ENCODE measurements around the gene ZBED4. TPM values are rescaled to one million over a fixed set of nuclear protein-coding genes. Genes with fewer than 3 reads are reported as not detected.

ZBED4 gene
- total RNA-seq, 1 experiment from 2014 or later: 23.0 TPM

DNA sequence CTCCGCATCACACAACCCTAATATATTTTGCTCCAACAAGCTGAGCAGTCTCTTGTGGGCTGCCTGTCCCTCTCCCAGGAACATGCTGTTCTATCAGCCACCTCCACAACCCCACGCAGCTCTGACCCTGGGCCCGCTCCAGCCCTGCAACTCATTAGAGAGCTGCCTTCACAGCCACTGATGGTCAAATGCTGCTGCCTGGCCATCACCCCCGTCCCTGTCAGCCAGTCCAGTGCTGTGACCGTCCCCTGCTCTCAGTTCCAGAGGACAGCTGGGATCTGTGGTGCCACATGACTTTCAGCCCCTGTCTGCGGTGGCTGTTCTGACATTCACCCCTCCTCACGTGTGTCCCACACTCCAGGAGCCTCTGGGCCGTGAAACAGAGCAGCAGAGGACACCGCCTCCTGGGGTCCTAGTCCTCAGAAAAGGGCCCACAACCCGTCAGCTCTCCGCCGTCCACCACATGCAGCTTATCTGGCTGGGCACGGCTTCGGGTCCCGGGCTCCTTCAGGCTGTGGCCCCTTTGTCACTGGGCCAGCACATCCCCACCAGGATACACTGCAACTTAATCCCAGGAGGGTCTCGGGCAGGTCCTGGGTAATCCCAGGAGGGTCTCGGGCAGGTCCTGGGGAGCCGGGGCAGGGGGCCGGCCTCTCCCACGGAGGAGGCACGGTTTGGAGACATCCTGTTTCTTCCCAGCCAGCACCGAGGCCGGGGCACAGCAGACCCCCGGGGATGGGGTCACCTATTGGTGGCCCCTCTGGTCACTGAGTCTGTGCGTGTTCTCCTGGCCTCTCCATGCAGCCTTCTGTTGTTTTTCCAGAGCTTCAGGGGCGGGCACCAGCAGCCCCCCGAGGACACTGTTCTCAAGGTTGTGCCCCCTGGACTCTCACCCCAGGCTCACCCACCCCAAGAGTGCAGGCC is 79.9 kb downstream of the ZBED4 start:
- Histone ChIP-seq H3K9me3 (ENCODE audit: control insufficient read depth, low read depth, low read length) (no peaks in the 10 kb centered on the region), H3K18ac (ENCODE audit: insufficient read length, low read depth, low read length) (no peak overlapping the region), H3K23me2 (ENCODE audit: insufficient read length, low read depth, low read length, poor library complexity, severe bottlenecking) (peaks cover 9% of the 10 kb centered on the region), H2BK120ac (ENCODE audit: low read depth, low read length, poor library complexity, severe bottlenecking) (no peak overlapping the region), H2BK12ac (ENCODE audit: insufficient read length, low read depth, low read length) (no peak overlapping the region), H3K27me3 (ENCODE audit: insufficient read depth, low read length) (no peaks in the 10 kb centered on the region; the same call in 1 of the 2 replicates), H3K79me1 (ENCODE audit: insufficient read depth, low read depth, low read length, poor library complexity, severe bottlenecking) (no peaks in the 10 kb centered on the region), H3K4me2 (ENCODE audit: insufficient read depth, insufficient read length, low read length) (no peak overlapping the region), H3K4ac (ENCODE audit: low read depth, low read length) (no peak overlapping the region), H2AK5ac (ENCODE audit: insufficient read length, low read length) (no peak overlapping the region), H3T11ph (ENCODE audit: low read length) (no peak overlapping the region), H3K79me2 (ENCODE audit: insufficient read depth, low read length) (no peaks in the 10 kb centered on the region), H4K5ac (ENCODE audit: insufficient read length, low read depth, low read length) (no peak overlapping the region), H2BK20ac (ENCODE audit: low read depth, low read length, poor library complexity, severe bottlenecking) (no peak overlapping the region), H3K56ac (ENCODE audit: insufficient read length, low read depth, low read length) (no peak overlapping the region), H4K91ac (ENCODE audit: insufficient read length, low read depth, low read length) (no peak overlapping the region), H2BK5ac (ENCODE audit: insufficient read length, low read length) (no peak overlapping the region), H3K14ac (ENCODE audit: insufficient read depth, low read length) (no peak overlapping the region), H4K20me1 (ENCODE audit: control insufficient read depth, insufficient read depth, insufficient read length) (no peaks in the 10 kb centered on the region), H2BK15ac (ENCODE audit: low read depth, low read length) (no peak overlapping the region), H3K27ac (ENCODE audit: insufficient read length, low read depth, low read length) (no peak overlapping the region), H3K9ac (ENCODE audit: extremely low read depth, insufficient read length, low read length) (no peak overlapping the region), H2AFZ (ENCODE audit: low read length) (no peak overlapping the region), H3K23ac (ENCODE audit: insufficient read length, low read depth, low read length) (no peak overlapping the region), H4K8ac (replicated peaks; ENCODE audit: insufficient read length, low read depth, low read length) (no peak overlapping the region), H3K4me1 (ENCODE audit: insufficient read depth, low read length) (peaks cover 2% of the 10 kb centered on the region; the same call in 1 of the 2 replicates)
- TF ChIP-seq, protein P1, sequence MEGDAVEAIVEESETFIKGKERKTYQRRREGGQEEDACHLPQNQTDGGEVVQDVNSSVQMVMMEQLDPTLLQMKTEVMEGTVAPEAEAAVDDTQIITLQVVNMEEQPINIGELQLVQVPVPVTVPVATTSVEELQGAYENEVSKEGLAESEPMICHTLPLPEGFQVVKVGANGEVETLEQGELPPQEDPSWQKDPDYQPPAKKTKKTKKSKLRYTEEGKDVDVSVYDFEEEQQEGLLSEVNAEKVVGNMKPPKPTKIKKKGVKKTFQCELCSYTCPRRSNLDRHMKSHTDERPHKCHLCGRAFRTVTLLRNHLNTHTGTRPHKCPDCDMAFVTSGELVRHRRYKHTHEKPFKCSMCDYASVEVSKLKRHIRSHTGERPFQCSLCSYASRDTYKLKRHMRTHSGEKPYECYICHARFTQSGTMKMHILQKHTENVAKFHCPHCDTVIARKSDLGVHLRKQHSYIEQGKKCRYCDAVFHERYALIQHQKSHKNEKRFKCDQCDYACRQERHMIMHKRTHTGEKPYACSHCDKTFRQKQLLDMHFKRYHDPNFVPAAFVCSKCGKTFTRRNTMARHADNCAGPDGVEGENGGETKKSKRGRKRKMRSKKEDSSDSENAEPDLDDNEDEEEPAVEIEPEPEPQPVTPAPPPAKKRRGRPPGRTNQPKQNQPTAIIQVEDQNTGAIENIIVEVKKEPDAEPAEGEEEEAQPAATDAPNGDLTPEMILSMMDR (conservative IDR thresholded peaks at IDR 0.05): no peak
- Mint-ChIP-seq H3K9me3 (no peaks in the 10 kb centered on the region), H3K4me3 (peak overlapping the region in 1 of 2 experiments; percentile 10; a peak in 2 of 5 replicates), H3K27ac (peak overlapping the region in 1 of 3 experiments; percentile 77; a peak in 2 of 7 replicates), H3K4me1 (peaks cover 9 to 10% of the 10 kb centered on the region in 2 experiments), H3K36me3 (ENCODE audit: insufficient read depth in 1 of 3, low read depth in 3 of 3) (no peaks in the 10 kb centered on the region), H3K27me3 (ENCODE audit: low read depth) (peaks cover 25% of the 10 kb centered on the region)
- no peak for DNase-seq
- no CpG with 5 or more reads among the region's 27 CpGs for WGBS (ENCODE audit: extremely low coverage, insufficient read length, low lambda C conversion rate)

Measured in H9 (cell line).